Measurements from ENCODE around the gene RNF39. TPM values are rescaled to one million over a fixed set of nuclear protein-coding genes. Genes with fewer than 3 reads are reported as not detected.

Gene RNF39
- total RNA-seq, 1 experiment from 2014 or later: not detected

GRCh38 chr6:30066577-30067459 is 8.8 kb downstream of the RNF39 start, which contains the start of gene PPP1R11:
Gene PPP1R11 (plus strand): TSS chr6:30067198. CDS start chr6:30067411, 213 bp downstream.
- peak; percentile 100 for DNase-seq (ENCODE audit: low read depth)
- in situ Hi-C loops (cut with HindIII; ENCODE audit: low pct_unique_long_range_greater_than_20kb, low sequenced_read_pairs): no loop called here

GRCh38 chr6:30066082-30066481 is 9.5 kb downstream of the RNF39 start:
- in situ Hi-C loops (cut with HindIII; ENCODE audit: low pct_unique_long_range_greater_than_20kb, low sequenced_read_pairs): no loop called here
- DNase-seq (ENCODE audit: low read depth): no peak

DNA sequence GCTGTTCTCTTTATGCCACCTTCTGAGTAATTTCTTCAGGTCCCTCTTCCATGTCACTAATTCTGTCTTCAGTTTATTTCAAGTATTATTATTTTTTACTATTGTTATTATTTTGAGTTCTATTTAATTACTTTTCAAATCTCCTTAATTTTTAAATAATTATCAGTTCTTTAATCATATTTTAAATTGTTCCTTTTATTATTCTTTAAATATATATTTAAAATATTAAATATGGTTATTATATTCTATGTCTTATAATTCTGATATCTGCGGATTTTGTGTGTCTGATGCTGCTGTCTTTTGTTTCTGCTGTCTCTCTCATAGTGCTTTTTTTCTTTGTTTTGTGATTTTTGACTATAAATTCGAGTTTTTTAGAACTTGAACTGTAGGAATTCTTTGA is 12.3 kb downstream of the RNF39 start:
- in situ Hi-C loops (cut with HindIII; ENCODE audit: low pct_unique_long_range_greater_than_20kb, low sequenced_read_pairs): no loop called here

DNA sequence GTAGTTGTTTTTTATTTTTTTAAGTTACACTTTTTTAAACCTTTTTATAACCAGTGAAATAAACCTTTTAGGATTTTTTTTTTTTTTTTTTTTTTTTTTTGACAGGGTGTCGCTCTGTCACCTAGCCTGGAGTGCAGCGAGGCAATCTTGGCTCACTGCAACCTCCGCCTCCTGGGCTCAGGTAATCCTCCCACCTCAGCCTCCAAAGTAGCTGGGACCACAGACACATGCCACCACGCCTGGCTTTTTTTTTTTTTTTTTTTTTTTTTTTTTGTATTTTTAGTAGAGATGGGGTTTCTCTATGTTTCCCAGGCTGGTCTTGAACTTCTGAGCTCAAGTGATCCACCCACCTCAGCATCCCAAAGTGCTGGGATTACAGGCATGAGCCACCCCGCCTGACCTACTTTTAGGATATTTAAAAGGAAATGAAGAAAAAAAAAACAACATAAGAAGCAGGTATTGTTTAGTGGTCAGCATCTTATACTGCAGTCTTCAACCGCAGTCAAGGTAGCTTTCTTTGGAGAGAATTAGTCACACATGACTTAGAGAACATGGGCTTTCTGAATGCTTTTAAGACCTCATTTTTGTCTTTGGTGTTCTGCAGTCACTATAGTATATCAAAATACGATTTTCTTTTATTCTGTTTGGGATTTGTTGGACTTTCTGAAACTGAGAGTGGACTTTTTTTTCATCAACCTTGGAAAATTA is 12.9 kb downstream of the RNF39 start:
- peak; percentile 10 for DNase-seq (ENCODE audit: low read depth)
- in situ Hi-C loops (cut with HindIII; ENCODE audit: low pct_unique_long_range_greater_than_20kb, low sequenced_read_pairs): no loop called here

More for the DNA sequence above, 12.3 kb downstream of the RNF39 start:
- DNase-seq (ENCODE audit: low read depth): no peak

DNA sequence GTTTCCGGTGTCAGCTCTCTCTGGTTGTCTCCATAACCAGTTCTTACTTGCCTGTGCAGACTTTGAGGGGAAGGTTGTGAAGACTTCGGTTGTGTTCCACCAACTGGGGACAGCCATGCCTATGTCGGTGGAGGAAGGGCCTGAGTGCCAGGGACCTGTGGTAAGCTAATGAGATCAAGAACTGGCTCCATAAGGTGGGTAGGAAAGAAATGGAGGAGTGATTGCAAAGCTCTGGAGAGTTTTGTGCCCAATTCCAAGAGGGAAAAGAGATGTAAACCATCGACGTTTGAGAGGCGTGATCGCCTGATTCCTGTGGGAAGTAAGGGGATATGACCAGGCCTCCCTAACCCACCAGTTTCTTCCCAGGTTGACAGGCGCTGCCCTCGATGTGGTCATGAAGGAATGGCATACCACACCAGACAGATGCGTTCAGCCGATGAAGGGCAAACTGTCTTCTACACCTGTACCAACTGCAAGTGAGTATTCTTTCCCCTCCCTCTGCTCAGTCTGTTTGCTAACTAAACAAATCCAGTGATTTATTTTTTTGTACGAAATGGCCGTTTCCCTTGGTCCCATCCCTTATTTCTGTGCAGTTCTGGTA is 13.6 kb downstream of the RNF39 start:
- in situ Hi-C loops (cut with HindIII; ENCODE audit: low pct_unique_long_range_greater_than_20kb, low sequenced_read_pairs): no loop called here
- no peak for DNase-seq (ENCODE audit: low read depth)

- peak; percentile 84 for DNase-seq (ENCODE audit: low read depth)
- in situ Hi-C loops (cut with HindIII; ENCODE audit: low pct_unique_long_range_greater_than_20kb, low sequenced_read_pairs): no loop called here
These were observed 14.3 kb downstream of the RNF39 start, which contains the start of gene POLR1H for GRCh38 chr6:30061092-30061857. Gene POLR1H (plus strand): TSS chr6:30061265. CDS start chr6:30061525, 260 bp downstream.

GRCh38 chr6:30060606-30061091 is 14.9 kb downstream of the RNF39 start:
- in situ Hi-C loops (cut with HindIII; ENCODE audit: low pct_unique_long_range_greater_than_20kb, low sequenced_read_pairs): no loop called here
- DNase-seq (ENCODE audit: low read depth): no peak

DNA sequence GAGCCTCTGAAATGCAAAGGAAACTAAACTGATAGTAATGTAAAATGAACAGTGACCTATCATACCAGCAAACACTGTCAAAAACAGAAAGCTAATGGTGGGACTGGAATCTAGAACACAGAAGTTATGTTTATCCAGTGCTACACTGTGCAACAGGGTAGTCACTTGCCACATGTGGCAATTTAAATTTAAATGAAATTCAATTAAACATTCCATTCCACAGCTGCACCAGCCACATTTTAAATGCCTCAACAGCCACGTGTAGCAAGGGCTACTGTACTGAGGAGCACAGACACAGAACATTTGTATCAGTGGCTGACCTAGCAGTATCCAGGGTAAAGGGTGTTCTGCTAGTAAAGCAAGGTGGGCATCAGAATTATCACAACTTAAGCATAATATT is 20.1 kb downstream of the RNF39 start:
- no peak for DNase-seq (ENCODE audit: low read depth)
- in situ Hi-C loops (cut with HindIII; ENCODE audit: low pct_unique_long_range_greater_than_20kb, low sequenced_read_pairs): no loop called here

DNA sequence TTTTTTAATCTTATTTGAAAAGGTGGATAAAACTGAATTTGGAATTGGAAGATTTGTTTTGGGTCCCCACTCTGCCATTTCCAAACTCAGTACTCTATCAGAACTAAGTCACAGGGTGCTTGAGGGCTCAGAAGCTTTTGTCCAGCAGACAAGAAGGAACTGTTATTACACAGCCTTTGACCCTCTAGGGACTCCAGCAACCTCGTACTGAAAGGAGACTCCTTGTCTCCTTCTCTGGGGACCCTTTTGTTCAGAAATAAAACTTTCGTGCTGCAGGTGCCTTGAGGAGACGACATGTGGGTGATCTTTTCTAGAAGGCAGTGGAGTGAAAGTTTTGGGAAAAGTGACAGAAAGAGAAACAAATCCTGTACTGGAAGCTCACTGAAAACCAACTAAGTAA is 21.9 kb downstream of the RNF39 start:
- DNase-seq (ENCODE audit: low read depth): no peak
- in situ Hi-C loops (cut with HindIII; ENCODE audit: low pct_unique_long_range_greater_than_20kb, low sequenced_read_pairs): no loop called here

DNA sequence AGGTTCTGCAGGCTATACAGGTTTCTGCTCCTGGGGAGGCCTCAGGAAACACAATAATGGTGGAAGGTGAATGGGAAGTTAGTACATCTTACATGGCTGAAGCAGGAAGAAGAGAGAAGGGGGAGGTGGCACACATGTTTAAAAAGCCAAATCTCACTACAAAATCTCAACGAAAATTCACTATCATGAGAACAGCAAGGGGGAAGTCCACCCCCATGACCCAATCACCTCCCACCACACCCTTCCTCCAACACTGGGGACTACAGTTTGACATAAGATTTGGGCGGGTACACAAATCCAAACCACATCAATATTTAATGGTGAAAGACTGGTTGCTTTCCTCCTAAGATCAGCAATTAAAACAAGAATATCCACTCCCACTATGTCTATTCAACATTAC is 28.3 kb downstream of the RNF39 start:
- DNase-seq (ENCODE audit: low read depth): no peak
- in situ Hi-C loops (cut with HindIII; ENCODE audit: low pct_unique_long_range_greater_than_20kb, low sequenced_read_pairs): no loop called here

GRCh38 chr6:30044630-30045029 is 30.9 kb downstream of the RNF39 start:
- in situ Hi-C loops (cut with HindIII; ENCODE audit: low pct_unique_long_range_greater_than_20kb, low sequenced_read_pairs): no loop called here
- no peak for DNase-seq (ENCODE audit: low read depth)

- in situ Hi-C loops (cut with HindIII; ENCODE audit: low pct_unique_long_range_greater_than_20kb, low sequenced_read_pairs): no loop called here
- no peak for DNase-seq (ENCODE audit: low read depth)
These were observed 31.8 kb downstream of the RNF39 start for GRCh38 chr6:30043744-30044143.

DNA sequence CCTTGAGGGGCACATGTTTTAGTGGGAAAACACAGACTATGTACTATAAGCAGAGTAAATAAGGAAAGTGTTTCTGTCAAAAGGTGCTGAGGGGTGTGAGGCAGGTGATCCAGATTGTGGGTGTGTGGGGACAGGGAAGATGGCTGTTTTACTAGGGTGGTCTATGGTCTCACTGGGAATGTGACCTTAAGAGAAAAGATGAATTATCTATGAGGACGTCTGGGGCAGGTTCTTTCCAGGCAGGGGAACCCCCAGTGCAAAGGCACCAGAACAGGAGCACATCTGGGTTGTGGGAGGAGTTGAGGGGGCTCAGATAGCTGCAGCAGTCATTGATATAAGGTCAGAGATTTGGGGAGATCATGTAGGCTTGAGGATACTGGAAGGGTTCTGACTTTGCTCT is 32.7 kb downstream of the RNF39 start:
- in situ Hi-C loops (cut with HindIII; ENCODE audit: low pct_unique_long_range_greater_than_20kb, low sequenced_read_pairs): no loop called here

DNA sequence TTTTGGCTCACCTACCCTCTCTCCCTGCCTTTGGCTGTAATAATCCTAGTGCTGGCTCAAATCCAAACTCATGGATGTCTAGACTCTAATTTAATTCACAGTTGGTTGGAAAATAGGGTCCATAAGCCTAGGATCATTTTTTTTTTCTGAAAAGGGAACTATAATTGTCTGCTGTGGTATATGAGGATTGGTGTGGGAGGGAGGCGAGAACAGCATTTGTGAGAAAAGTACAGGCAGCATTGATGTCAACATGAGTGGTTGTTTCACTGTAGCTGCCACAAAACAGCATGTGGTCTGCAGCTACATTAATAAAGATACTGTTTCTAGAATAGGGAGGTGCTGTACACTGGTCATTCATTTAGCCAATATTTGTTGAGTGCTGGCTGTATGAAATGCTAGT is 33.1 kb downstream of the RNF39 start:
- no peak for DNase-seq (ENCODE audit: low read depth)
- in situ Hi-C loops (cut with HindIII; ENCODE audit: low pct_unique_long_range_greater_than_20kb, low sequenced_read_pairs): no loop called here

More for the DNA sequence above, 32.7 kb downstream of the RNF39 start:
- no peak for DNase-seq (ENCODE audit: low read depth)

DNA sequence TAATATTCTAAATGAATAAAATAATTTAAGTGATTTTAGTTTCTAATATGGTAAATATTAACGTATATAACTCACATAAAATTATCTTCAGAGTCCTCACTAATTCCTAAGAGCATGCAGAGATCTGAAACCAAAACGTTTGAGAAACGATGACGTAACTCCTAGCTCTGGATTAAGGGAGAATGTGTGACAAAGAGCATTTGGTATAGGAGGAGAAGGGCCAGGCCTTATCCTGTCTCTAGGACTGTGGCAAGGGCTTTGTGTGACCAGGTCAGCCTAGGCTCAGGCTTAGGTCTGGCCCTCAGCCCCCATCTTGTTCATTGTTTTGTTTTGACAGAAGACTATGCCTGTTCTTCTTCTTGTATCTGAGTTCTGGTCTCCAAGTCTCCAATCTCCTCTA is 33.7 kb downstream of the RNF39 start:
- in situ Hi-C loops (cut with HindIII; ENCODE audit: low pct_unique_long_range_greater_than_20kb, low sequenced_read_pairs): no loop called here
- no peak for DNase-seq (ENCODE audit: low read depth)

- in situ Hi-C loops (cut with HindIII; ENCODE audit: low pct_unique_long_range_greater_than_20kb, low sequenced_read_pairs): no loop called here
These were observed 34.3 kb downstream of the RNF39 start for GRCh38 chr6:30041221-30041620.

DNA sequence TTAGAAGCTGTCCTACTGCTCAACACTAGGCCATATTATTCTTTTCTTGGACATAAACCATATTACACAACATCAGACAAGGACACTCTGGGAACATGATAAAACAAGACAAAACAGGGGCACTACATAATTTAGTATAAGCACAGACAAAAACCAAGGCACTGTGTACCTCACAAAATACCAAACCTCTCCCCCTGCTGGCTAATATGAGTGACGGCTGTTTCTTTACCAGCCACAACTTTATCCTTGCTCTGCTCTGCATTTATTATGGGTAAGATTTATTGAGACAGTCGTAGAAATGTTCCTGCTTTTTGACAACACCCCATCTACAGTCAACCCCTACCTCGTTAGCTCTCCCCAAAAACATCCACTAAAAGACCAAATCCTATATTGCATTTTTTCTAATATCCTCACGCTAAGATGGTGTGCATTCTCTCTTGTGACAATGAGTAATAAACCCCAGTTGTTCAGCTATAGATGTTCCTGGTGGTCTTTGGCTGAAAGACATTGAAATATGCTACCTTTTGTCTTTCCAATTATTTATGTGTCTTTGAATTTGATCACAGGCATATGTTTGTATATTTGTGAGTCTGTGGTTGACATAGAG is 38.3 kb downstream of the RNF39 start:
- peak; percentile 16 for DNase-seq (ENCODE audit: low read depth)
- in situ Hi-C loops (cut with HindIII; ENCODE audit: low pct_unique_long_range_greater_than_20kb, low sequenced_read_pairs): no loop called here

More at GRCh38 chr6:30041221-30041620, 34.3 kb downstream of the RNF39 start:
- DNase-seq (ENCODE audit: low read depth): no peak

- DNase-seq (ENCODE audit: low read depth): no peak
- in situ Hi-C loops (cut with HindIII; ENCODE audit: low pct_unique_long_range_greater_than_20kb, low sequenced_read_pairs): no loop called here
These were observed 39.8 kb downstream of the RNF39 start for GRCh38 chr6:30035784-30036183.
